GM23338 (cell line): ENCODE results near the gene CCN6. TPM values are rescaled to one million over a fixed set of nuclear protein-coding genes. Genes with fewer than 3 reads are reported as not detected.

Experiments used
- ATAC-seq: fragments of 200-7000 bp; cut with Tn5 transposase; 3 replicates; pipeline ENCODE4 v1.9.1; 2020
- DNase-seq: peaks from one replicate; pipeline ENCODE4 v3.0.0-alpha.2; 2015; ENCODE audit warnings: low spot score
- H2AFZ ChIP-seq: fragments of 200-600 bp; sonication (generic); 2 replicates; pipeline ENCODE4 v1.8.0; 2016; ENCODE audit warnings: antibody characterized with exemption, mild to moderate bottlenecking, moderate library complexity
- H3F3A ChIP-seq: fragments of 200-600 bp; sonication (generic); replicated peaks from 2 replicates; pipeline ENCODE4 v1.8.0; 2017; ENCODE audit warnings: antibody characterized with exemption, mixed run types, low read depth
- H3K27ac ChIP-seq: fragments of 200-600 bp; sonication (generic); 2 replicates; pipeline ENCODE4 v1.6.1; 2016; ENCODE audit warnings: low read depth
- H3K27me3 ChIP-seq: fragments of 200-600 bp; sonication (generic); 2 replicates; pipeline ENCODE4 v1.8.0; 2016; ENCODE audit warnings: mild to moderate bottlenecking, mixed run types, moderate library complexity; ENCODE audit not compliant: insufficient read depth
- H3K36me3 ChIP-seq: fragments of 200-600 bp; sonication (generic); 2 replicates; pipeline ENCODE4 v1.8.0; 2016; ENCODE audit warnings: mild to moderate bottlenecking; ENCODE audit not compliant: insufficient read depth
- H3K4me1 ChIP-seq: fragments of 200-600 bp; sonication (generic); 2 replicates; pipeline ENCODE4 v1.8.0; 2016; ENCODE audit warnings: mild to moderate bottlenecking, moderate library complexity; ENCODE audit not compliant: insufficient read depth
- H3K4me2 ChIP-seq: fragments of 200-600 bp; sonication (generic); 2 replicates; pipeline ENCODE4 v1.7.1; 2017; ENCODE audit warnings: mixed run types
- H3K4me3 ChIP-seq: fragments of 200-600 bp; sonication (generic); 2 replicates; pipeline ENCODE4 v1.6.1; 2016; ENCODE audit warnings: mixed run types
- H3K79me2 ChIP-seq: fragments of 200-600 bp; sonication (generic); replicated peaks from 2 replicates; pipeline ENCODE4 v1.8.0; 2017; ENCODE audit warnings: mild to moderate bottlenecking; ENCODE audit not compliant: insufficient read depth
- H3K9me2 ChIP-seq: fragments of 200-600 bp; sonication (generic); 2 replicates; pipeline ENCODE4 v1.8.0; 2017; ENCODE audit not compliant: insufficient read depth
- H4K20me1 ChIP-seq: fragments of 200-600 bp; sonication (generic); replicated peaks from 2 replicates; pipeline ENCODE4 v1.8.0; 2017; ENCODE audit warnings: mild to moderate bottlenecking; ENCODE audit not compliant: insufficient read depth
- H3K27ac Mint-ChIP-seq: 2 replicates; pipeline ENCODE4 v1.8.0; 2020; ENCODE audit warnings: inconsistent platforms, mild to moderate bottlenecking, moderate library complexity, mixed read lengths
- H3K27me3 Mint-ChIP-seq: 3 replicates; pipeline ENCODE4 v1.8.0; 2022; ENCODE audit warnings: low read depth, mild to moderate bottlenecking, moderate library complexity, mixed read lengths, inconsistent platforms; ENCODE audit not compliant: insufficient read depth, poor library complexity
- H3K36me3 Mint-ChIP-seq: 3 replicates; pipeline ENCODE4 v1.8.0; 2021; ENCODE audit warnings: low read depth, mild to moderate bottlenecking, inconsistent platforms, moderate library complexity, mixed read lengths
- H3K4me1 Mint-ChIP-seq: 3 replicates; pipeline ENCODE4 v1.8.0; 2020; ENCODE audit warnings: mild to moderate bottlenecking, inconsistent platforms, mixed read lengths
- H3K4me3 Mint-ChIP-seq: 3 replicates; pipeline ENCODE4 v1.8.0; 2021; ENCODE audit warnings: moderate library complexity, mild to moderate bottlenecking, inconsistent platforms, mixed read lengths
- H3K9me3 Mint-ChIP-seq: 3 replicates; pipeline ENCODE4 v1.8.0; 2020; ENCODE audit warnings: moderate library complexity, mild to moderate bottlenecking, inconsistent platforms, mixed read lengths
- EZH2 ChIP-seq: fragments of 200-600 bp; sonication (generic); IDR thresholded peaks from one replicate; pipeline ENCODE4 v1.8.0; 2017; ENCODE audit warnings: antibody characterized with exemption, mild to moderate bottlenecking, low read depth; ENCODE audit not compliant: unreplicated experiment
- EZH2phosphoT487 ChIP-seq: fragments of 200-600 bp; sonication (generic); IDR thresholded peaks from one replicate; pipeline ENCODE4 v1.8.1; 2018; ENCODE audit warnings: antibody characterized with exemption; ENCODE audit not compliant: unreplicated experiment
- JUNB ChIP-seq: IDR thresholded peaks from one replicate; pipeline ENCODE4 v1.6.1; 2016; ENCODE audit warnings: antibody characterized with exemption; ENCODE audit not compliant: unreplicated experiment
- NANOG ChIP-seq: IDR thresholded peaks from 2 replicates; pipeline ENCODE4 v1.6.1; 2016; ENCODE audit warnings: antibody characterized with exemption, borderline replicate concordance
- POLR2AphosphoS5 ChIP-seq: IDR thresholded peaks from 2 replicates; pipeline ENCODE4 v1.6.1; 2016; ENCODE audit warnings: antibody characterized with exemption, low read depth
- ZNF331 ChIP-seq: fragments of 250-450 bp; sonication (Bioruptor Pico); IDR thresholded peaks from 2 replicates; pipeline ENCODE4 v1.5.0; 2020; ENCODE audit warnings: low read depth, mild to moderate bottlenecking, moderate library complexity
- polyA plus RNA-seq: library from polyadenylated mRNA; unstranded; fragments of >200 nt; fragmentation: Nextera tagmentation; extraction: Ambion mirVana; gene quantifications from 2 replicates; pipeline ENCODE4 v1.2.1, GENCODE V29; 2016
- total RNA-seq: library from RNA; depleted of rRNA; stranded (reverse); fragments of >200 nt; shearing (Covaris generic); gene quantifications from 2 replicates; pipeline ENCODE4 v1.2.3, GENCODE V29; 2014
- TF ChIP-seq, protein P1 (sequence below): IDR thresholded peaks from one replicate; pipeline ENCODE4 v1.6.1; 2018; ENCODE audit warnings: antibody characterized with exemption; ENCODE audit not compliant: unreplicated experiment
- TF ChIP-seq, protein P2 (sequence below), 2 experiments: fragments of 200-600 bp in 1 of 2; sonication (generic) in 1 of 2; conservative IDR thresholded peaks; 2 replicates each; pipeline versions ENCODE4 v1.5.1 to v1.6.1; 2016 to 2017; ENCODE audit warnings: antibody characterized with exemption in 2 of 2, low read depth in 2 of 2, mild to moderate bottlenecking in 2 of 2, moderate library complexity in 1 of 2
- TF ChIP-seq, protein P3 (sequence below): fragments of 250-450 bp; sonication (Bioruptor Pico); IDR thresholded peaks from 2 replicates; pipeline ENCODE4 v1.5.0; 2020; ENCODE audit warnings: mild to moderate bottlenecking, moderate library complexity
- TF ChIP-seq, protein P4 (sequence below): IDR thresholded peaks from 2 replicates; pipeline ENCODE4 v1.6.1; 2016; ENCODE audit warnings: antibody characterized with exemption

Gene CCN6
- total and polyA plus RNA-seq, 2 experiments from 2014 or later, result 0.65 TPM; not detected in 1

DNA sequence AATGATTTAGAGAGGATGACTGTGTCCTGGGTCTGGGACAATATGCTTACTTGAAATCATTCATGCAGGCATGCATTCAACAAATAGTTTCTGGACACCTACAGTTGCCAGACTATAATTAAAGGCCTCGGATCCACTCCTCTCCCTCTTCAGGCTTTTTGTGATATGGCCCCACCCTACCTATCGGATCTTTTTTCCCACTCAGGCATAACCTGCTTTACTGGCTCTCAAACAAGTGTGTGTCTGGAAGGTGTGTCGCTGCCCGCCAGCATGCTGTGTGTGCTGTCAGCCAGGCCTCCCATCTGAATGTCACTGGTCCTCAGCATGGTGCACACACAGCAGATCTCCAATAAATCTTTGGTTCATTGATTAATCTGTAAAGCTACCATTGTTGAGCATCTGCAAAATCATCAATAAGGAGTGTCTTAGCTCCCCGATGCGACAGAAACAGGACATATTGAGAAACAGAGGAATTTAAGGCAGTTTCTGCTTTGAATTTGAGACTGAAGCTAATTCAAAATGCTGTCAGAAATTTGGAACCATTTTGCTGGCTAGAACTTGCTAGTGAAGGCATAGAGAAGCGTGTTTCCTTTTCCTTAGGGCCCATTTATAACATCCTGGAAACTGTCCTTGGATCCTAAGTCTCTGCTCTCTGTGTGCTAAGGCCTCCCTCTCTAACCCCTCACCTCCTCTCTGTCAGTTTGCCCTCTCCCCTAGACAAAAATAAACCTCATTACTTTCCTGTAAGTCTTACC, 23.5 kb upstream of the CCN6 start (continued):
- TF ChIP-seq, protein P1, sequence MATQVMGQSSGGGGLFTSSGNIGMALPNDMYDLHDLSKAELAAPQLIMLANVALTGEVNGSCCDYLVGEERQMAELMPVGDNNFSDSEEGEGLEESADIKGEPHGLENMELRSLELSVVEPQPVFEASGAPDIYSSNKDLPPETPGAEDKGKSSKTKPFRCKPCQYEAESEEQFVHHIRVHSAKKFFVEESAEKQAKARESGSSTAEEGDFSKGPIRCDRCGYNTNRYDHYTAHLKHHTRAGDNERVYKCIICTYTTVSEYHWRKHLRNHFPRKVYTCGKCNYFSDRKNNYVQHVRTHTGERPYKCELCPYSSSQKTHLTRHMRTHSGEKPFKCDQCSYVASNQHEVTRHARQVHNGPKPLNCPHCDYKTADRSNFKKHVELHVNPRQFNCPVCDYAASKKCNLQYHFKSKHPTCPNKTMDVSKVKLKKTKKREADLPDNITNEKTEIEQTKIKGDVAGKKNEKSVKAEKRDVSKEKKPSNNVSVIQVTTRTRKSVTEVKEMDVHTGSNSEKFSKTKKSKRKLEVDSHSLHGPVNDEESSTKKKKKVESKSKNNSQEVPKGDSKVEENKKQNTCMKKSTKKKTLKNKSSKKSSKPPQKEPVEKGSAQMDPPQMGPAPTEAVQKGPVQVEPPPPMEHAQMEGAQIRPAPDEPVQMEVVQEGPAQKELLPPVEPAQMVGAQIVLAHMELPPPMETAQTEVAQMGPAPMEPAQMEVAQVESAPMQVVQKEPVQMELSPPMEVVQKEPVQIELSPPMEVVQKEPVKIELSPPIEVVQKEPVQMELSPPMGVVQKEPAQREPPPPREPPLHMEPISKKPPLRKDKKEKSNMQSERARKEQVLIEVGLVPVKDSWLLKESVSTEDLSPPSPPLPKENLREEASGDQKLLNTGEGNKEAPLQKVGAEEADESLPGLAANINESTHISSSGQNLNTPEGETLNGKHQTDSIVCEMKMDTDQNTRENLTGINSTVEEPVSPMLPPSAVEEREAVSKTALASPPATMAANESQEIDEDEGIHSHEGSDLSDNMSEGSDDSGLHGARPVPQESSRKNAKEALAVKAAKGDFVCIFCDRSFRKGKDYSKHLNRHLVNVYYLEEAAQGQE, result no peak

DNA sequence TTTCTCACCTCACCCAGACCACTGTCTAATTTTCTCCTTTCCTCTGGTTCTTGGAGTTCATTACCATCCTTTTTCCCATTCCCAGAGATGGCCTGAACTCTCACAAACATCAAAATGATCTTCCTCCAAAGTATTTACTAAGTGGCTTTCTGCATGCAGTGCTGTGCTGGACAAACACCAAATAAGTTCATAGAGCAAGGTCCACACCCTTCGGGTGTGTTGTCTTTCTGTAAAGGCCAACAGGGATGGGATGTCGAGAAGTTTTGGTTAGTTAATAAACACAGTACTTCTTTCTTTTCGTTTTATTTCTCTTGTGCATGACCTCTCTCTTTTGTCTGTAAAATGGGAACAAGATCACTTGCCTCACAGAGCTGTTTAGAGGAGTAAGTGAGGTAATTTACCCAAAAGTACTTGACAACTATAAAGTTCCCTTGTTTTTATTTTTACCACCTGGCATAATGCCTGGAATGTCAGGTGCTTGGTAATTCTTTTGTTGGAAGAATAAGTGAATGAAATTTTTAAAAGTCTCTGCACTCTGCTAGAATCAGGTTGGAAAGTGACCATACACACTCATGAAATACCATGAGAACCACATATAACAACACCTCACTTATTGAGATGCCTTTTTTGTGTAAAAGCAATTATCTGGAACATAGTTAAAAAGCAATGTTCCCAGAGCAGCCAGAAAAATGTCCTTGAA, 22.8 kb upstream of the CCN6 start:
- Histone ChIP-seq H3K4me1 (peaks cover 3% of the 10 kb centered on the region; the same call in 1 of the 2 replicates), H3K79me2 (no peaks in the 10 kb centered on the region), H4K20me1 (no peaks in the 10 kb centered on the region), H3K9me2 (no peaks in the 10 kb centered on the region), H3K4me3 (no peak overlapping the region), H2AFZ (no peak overlapping the region), H3K36me3 (no peaks in the 10 kb centered on the region), H3K27me3 (no peaks in the 10 kb centered on the region), H3F3A (no peaks in the 10 kb centered on the region), H3K4me2 (no peak overlapping the region), H3K27ac (no peak overlapping the region)
- H3K36me3 Mint-ChIP-seq, result no peaks in the 10 kb centered on the region
- peaks cover 4% of the 10 kb centered on the region for H3K27me3 Mint-ChIP-seq
- H3K27ac Mint-ChIP-seq, result no peak overlapping the region
- ATAC-seq (no peak), DNase-seq (no peak)
- peaks cover 11% of the 10 kb centered on the region for H3K4me1 Mint-ChIP-seq
- no peaks in the 10 kb centered on the region for H3K9me3 Mint-ChIP-seq
- H3K4me3 Mint-ChIP-seq, result no peak overlapping the region
- TF ChIP-seq, protein P2, sequence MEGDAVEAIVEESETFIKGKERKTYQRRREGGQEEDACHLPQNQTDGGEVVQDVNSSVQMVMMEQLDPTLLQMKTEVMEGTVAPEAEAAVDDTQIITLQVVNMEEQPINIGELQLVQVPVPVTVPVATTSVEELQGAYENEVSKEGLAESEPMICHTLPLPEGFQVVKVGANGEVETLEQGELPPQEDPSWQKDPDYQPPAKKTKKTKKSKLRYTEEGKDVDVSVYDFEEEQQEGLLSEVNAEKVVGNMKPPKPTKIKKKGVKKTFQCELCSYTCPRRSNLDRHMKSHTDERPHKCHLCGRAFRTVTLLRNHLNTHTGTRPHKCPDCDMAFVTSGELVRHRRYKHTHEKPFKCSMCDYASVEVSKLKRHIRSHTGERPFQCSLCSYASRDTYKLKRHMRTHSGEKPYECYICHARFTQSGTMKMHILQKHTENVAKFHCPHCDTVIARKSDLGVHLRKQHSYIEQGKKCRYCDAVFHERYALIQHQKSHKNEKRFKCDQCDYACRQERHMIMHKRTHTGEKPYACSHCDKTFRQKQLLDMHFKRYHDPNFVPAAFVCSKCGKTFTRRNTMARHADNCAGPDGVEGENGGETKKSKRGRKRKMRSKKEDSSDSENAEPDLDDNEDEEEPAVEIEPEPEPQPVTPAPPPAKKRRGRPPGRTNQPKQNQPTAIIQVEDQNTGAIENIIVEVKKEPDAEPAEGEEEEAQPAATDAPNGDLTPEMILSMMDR (conservative IDR thresholded peaks at IDR 0.05; ENCODE audit: low read depth in 2 of 2), result no peak
- TF ChIP-seq EZH2, result no peak
- TF ChIP-seq, protein P3, sequence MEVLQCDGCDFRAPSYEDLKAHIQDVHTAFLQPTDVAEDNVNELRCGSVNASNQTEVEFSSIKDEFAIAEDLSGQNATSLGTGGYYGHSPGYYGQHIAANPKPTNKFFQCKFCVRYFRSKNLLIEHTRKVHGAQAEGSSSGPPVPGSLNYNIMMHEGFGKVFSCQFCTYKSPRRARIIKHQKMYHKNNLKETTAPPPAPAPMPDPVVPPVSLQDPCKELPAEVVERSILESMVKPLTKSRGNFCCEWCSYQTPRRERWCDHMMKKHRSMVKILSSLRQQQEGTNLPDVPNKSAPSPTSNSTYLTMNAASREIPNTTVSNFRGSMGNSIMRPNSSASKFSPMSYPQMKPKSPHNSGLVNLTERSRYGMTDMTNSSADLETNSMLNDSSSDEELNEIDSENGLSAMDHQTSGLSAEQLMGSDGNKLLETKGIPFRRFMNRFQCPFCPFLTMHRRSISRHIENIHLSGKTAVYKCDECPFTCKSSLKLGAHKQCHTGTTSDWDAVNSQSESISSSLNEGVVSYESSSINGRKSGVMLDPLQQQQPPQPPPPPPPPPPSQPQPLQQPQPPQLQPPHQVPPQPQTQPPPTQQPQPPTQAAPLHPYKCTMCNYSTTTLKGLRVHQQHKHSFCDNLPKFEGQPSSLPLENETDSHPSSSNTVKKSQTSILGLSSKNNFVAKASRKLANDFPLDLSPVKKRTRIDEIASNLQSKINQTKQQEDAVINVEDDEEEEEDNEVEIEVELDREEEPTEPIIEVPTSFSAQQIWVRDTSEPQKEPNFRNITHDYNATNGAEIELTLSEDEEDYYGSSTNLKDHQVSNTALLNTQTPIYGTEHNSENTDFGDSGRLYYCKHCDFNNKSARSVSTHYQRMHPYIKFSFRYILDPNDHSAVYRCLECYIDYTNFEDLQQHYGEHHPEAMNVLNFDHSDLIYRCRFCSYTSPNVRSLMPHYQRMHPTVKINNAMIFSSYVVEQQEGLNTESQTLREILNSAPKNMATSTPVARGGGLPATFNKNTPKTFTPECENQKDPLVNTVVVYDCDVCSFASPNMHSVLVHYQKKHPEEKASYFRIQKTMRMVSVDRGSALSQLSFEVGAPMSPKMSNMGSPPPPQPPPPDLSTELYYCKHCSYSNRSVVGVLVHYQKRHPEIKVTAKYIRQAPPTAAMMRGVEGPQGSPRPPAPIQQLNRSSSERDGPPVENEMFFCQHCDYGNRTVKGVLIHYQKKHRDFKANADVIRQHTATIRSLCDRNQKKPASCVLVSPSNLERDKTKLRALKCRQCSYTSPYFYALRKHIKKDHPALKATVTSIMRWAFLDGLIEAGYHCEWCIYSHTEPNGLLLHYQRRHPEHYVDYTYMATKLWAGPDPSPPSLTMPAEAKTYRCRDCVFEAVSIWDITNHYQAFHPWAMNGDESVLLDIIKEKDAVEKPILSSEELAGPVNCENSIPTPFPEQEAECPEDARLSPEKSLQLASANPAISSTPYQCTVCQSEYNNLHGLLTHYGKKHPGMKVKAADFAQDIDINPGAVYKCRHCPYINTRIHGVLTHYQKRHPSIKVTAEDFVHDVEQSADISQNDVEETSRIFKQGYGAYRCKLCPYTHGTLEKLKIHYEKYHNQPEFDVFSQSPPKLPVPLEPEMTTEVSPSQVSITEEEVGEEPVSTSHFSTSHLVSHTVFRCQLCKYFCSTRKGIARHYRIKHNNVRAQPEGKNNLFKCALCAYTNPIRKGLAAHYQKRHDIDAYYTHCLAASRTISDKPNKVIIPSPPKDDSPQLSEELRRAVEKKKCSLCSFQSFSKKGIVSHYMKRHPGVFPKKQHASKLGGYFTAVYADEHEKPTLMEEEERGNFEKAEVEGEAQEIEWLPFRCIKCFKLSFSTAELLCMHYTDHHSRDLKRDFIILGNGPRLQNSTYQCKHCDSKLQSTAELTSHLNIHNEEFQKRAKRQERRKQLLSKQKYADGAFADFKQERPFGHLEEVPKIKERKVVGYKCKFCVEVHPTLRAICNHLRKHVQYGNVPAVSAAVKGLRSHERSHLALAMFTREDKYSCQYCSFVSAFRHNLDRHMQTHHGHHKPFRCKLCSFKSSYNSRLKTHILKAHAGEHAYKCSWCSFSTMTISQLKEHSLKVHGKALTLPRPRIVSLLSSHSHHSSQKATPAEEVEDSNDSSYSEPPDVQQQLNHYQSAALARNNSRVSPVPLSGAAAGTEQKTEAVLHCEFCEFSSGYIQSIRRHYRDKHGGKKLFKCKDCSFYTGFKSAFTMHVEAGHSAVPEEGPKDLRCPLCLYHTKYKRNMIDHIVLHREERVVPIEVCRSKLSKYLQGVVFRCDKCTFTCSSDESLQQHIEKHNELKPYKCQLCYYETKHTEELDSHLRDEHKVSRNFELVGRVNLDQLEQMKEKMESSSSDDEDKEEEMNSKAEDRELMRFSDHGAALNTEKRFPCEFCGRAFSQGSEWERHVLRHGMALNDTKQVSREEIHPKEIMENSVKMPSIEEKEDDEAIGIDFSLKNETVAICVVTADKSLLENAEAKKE (CRISPR knock-in tag), result no peak
- TF ChIP-seq, protein P4, sequence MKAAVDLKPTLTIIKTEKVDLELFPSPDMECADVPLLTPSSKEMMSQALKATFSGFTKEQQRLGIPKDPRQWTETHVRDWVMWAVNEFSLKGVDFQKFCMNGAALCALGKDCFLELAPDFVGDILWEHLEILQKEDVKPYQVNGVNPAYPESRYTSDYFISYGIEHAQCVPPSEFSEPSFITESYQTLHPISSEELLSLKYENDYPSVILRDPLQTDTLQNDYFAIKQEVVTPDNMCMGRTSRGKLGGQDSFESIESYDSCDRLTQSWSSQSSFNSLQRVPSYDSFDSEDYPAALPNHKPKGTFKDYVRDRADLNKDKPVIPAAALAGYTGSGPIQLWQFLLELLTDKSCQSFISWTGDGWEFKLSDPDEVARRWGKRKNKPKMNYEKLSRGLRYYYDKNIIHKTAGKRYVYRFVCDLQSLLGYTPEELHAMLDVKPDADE, result no peak
- no peak for TF ChIP-seq EZH2phosphoT487
- TF ChIP-seq JUNB, result no peak
- no peak for TF ChIP-seq POLR2AphosphoS5
- no peak for TF ChIP-seq NANOG
- no peak for TF ChIP-seq ZNF331 (CRISPR knock-in tag)
